Prostate gland (tissue), 2 donors: ENCODE measurements around the gene DCDC2B. TPM values are rescaled to one million over a fixed set of nuclear protein-coding genes. Genes with fewer than 3 reads are reported as not detected.

Experiments used
- DNase-seq: peaks from one replicate; pipeline ENCODE4 v3.0.0-alpha.2; 2019; ENCODE audit warnings: low spot score
- H3K27ac ChIP-seq, 2 donors: fragments of 200-600 bp; sonication (generic); 2 replicates each; pipeline ENCODE4 v1.5.1; 2017 to 2019
- H3K27me3 ChIP-seq: fragments of 200-600 bp; sonication (generic); replicated peaks from 2 replicates; pipeline ENCODE4 v1.5.1; 2019; ENCODE audit not compliant: insufficient read depth
- H3K36me3 ChIP-seq, 2 donors: fragments of 200-600 bp; sonication (generic); 1 replicate in 1 of 2; 2 replicates in 1 of 2; pipeline versions ENCODE4 v1.5.1 to v1.8.1; 2017 to 2019
- H3K4me1 ChIP-seq: fragments of 200-600 bp; sonication (generic); replicated peaks from 2 replicates; pipeline ENCODE4 v1.5.1; 2019
- H3K4me3 ChIP-seq, 2 donors: fragments of 200-600 bp; sonication (generic); 2 replicates each; pipeline ENCODE4 v1.5.1; 2017 to 2019
- H3K9me3 ChIP-seq: fragments of 200-600 bp; sonication (generic); 2 replicates; pipeline ENCODE4 v1.5.1; 2017
- CTCF ChIP-seq, 4 experiments: fragments of 200-600 bp in 2 of 4; fragments of 450-650 bp in 2 of 4; sonication (generic) in 2 of 4; IDR thresholded peaks; 1 replicate in 3 of 4; 2 replicates in 1 of 4; pipeline ENCODE4 v1.5.1; 2016 to 2019; ENCODE audit warnings: antibody characterized with exemption in 4 of 4, mild to moderate bottlenecking in 2 of 4, moderate library complexity in 2 of 4
- POLR2A ChIP-seq: fragments of 450-650 bp; IDR thresholded peaks from one replicate; pipeline ENCODE4 v1.6.1; 2016; ENCODE audit warnings: antibody characterized with exemption, mild to moderate bottlenecking
- POLR2AphosphoS5 ChIP-seq: sonication (generic); formaldehyde crosslinking; IDR thresholded peaks from one replicate; pipeline ENCODE4 v1.6.1; 2017; ENCODE audit warnings: antibody characterized with exemption
- WGBS: methylation state at CpG from one replicate; pipeline ENCODE4 v1.1.5; 2018; 5-methylcytosine and 5-hydroxymethylcytosine counted together
- intact Hi-C: fragments of 100-400 bp; cut with DNase I; formaldehyde crosslinking; loops from one replicate; pipeline ENCODE4 v1.14.2; 2022
- total RNA-seq, 2 donors: library from RNA; depleted of rRNA; stranded (reverse); fragments of >200 nt; gene quantifications; one replicate each; pipeline ENCODE4 v1.1.0, GENCODE V29; 2016

DCDC2B gene
- total RNA-seq, 2 donors from 2014 or later = not detected

DNA sequence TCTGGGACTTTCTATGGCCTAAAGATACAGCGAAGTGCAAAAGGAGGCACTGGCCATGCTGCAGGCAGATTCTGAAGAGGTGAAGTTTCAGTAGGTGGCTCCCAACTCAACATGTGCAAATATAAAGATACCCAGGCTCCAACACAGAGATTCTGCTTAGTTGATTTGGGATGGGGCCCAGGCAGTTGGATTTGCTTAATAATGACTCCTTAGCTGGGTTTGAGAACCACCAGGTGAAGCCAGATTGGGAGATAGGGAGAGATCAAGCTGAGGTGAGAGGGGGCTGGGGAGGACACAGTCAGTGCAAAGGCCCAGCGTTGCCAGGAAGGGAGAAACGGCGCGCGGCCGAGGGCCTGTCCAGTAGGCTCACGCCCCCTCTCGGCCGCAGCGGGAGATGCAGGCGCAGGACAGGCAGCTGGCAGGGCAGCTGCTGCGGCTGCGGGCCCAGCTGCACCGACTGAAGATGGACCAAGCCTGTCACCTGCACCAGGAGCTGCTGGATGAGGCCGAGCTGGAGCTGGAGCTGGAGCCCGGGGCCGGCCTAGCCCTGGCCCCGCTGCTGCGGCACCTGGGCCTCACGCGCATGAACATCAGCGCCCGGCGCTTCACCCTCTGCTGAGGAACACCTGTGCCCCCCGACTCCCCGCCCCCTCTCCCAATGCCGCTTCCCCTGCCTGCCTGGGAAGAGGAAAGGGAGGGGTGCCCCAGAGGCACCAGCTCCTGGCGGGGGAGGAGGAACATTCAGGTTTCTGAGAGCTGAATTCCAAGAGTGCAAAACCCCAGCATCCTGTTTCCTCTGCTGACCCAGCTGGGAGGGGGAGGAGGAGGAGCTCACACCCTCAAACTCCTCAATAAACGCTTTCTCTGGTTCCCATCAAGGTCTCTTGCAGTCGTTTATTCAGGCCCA, 39.3 kb downstream of the DCDC2B start:
- no peaks in the 10 kb centered on the region for H3K4me1 ChIP-seq
- no peak overlapping the region for H3K4me3 ChIP-seq
- no peaks in the 10 kb centered on the region for H3K36me3 ChIP-seq
- WGBS = 12% methylated on average over 27 of the region's 31 CpGs
- intact Hi-C loops = no loop called here
- H3K9me3 ChIP-seq = no peaks in the 10 kb centered on the region
- H3K27ac ChIP-seq = peak overlapping the region; percentile 22 to 48
- H3K27me3 ChIP-seq = no peaks in the 10 kb centered on the region
- peak; percentile 69 for DNase-seq
- TF ChIP-seq CTCF (IDR thresholded peaks at IDR 0.05) (peak; percentile 52 to 82 (median 64)), POLR2A (no peak)

DNA sequence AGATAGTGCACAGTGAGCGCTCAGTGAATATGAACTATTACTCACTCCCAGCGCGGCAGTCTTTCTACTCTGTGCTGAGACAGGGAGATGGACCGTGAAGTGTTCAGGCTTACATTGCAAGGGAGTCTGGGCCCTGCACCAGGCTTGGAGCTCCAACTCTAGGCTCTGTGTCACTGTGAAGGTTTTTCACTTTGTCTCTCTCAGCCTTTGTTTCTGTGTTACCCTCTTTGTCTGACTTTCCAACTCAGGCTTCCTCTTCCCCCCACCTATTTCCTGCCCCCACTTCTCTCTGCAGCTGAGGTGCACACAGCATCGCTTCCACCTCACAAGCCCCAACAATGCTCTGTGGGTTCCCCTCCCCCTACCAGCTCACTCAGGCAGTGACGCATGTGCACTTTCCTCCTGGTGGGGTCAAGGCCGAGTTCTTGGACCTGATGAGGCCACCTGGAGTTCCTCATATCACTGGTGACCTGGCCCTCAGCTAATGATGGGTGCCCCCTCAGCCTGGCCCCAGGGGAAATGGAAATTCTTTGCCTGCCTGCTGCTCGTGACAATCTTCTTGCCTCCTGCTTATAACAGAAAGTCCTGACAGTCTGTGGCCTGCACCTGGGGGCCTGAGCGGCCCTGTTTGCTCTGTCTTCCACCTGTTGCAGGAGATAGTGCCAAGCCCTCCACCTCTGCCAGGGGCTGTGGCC, 41.1 kb downstream of the DCDC2B start:
- Histone ChIP-seq H3K27ac (no peak overlapping the region), H3K27me3 (no peaks in the 10 kb centered on the region), H3K9me3 (no peaks in the 10 kb centered on the region), H3K4me1 (no peaks in the 10 kb centered on the region), H3K4me3 (no peak overlapping the region), H3K36me3 (no peaks in the 10 kb centered on the region)
- DNase-seq = no peak
- intact Hi-C loops = no loop called here
- WGBS = 78% methylated on average over 9 of the region's 9 CpGs
- TF ChIP-seq POLR2AphosphoS5 = peak; percentile 8
- TF ChIP-seq POLR2A = no peak
- TF ChIP-seq CTCF (IDR thresholded peaks at IDR 0.05) = no peak

GRCh38 chr1:32250893-32251716, 42.2 kb downstream of the DCDC2B start, which contains the start of gene LCK:
Gene LCK, plus strand, starts transcription at chr1:32251265. Its CDS starts 23,065 bp downstream, at chr1:32274330.
- DNase-seq = no peak
- Histone ChIP-seq H3K27ac (peak within 1 kb of the TSS; percentile 11 to 15), H3K36me3 (no peaks in the 10 kb centered on the region), H3K4me1 (no peaks in the 10 kb centered on the region), H3K4me3 (no peak within 1 kb of the TSS), H3K9me3 (no peaks in the 10 kb centered on the region), H3K27me3 (no peaks in the 10 kb centered on the region)
- 81% methylated on average over 25 of the region's 25 CpGs for WGBS
- TF ChIP-seq CTCF (IDR thresholded peaks at IDR 0.05) (no peak), POLR2AphosphoS5 (no peak), POLR2A (no peak)
- intact Hi-C loops = no loop called here

GRCh38 chr1:32255072-32256071, 46.5 kb downstream of the DCDC2B start:
- H3K27ac ChIP-seq = no peak overlapping the region
- no peak overlapping the region for H3K4me3 ChIP-seq
- no peaks in the 10 kb centered on the region for H3K27me3 ChIP-seq
- no peaks in the 10 kb centered on the region for H3K36me3 ChIP-seq
- no peaks in the 10 kb centered on the region for H3K9me3 ChIP-seq
- WGBS = 82% methylated on average over 10 of the region's 10 CpGs
- no peak for DNase-seq
- TF ChIP-seq POLR2AphosphoS5 (no peak), CTCF (IDR thresholded peaks at IDR 0.05) (no peak), POLR2A (no peak)
- intact Hi-C loops = no loop called here
- H3K4me1 ChIP-seq = no peaks in the 10 kb centered on the region
